H1 (cell line): ENCODE data around the gene MALSU1. TPM values are rescaled to one million over a fixed set of nuclear protein-coding genes. Genes with fewer than 3 reads are reported as not detected.

ENCODE experiments used
- CTCF ChIA-PET: fragments of 300-600 bp; sonication (Branson Sonifier 250); formaldehyde crosslinking; loops from one replicate; lab custom pipeline; 2021; ENCODE audit not compliant: partially characterized antibody; lab: Charles Lee
- POLR2A ChIA-PET: fragments of 300-600 bp; sonication (Branson Sonifier 250); formaldehyde crosslinking; loops from one replicate; lab custom pipeline; 2021; ENCODE audit warnings: inconsistent platforms; ENCODE audit not compliant: partially characterized antibody; lab: Charles Lee
- DNase-seq, 2 experiments: peaks; one replicate each; pipeline versions ENCODE4 v3.0.0 to v3.0.0-alpha.2; 2010 to 2022; ENCODE audit warnings: low spot score in 2 of 2, low read depth in 1 of 2, mixed read lengths in 1 of 2
- FAIRE-seq: peaks from 2 replicates; lab custom pipeline; 2011; peaks lifted over from hg19 to GRCh38; lab: Jason Lieb, UNC
- H2AFZ ChIP-seq: 2 replicates; pipeline ENCODE4 v1.8.1; 2012; ENCODE audit warnings: low read length, inconsistent platforms
- H2AK5ac ChIP-seq: 2 replicates; pipeline ENCODE4 v1.6.1; 2013; ENCODE audit warnings: low read depth, low read length
- H2BK120ac ChIP-seq: replicated peaks from 2 replicates; pipeline ENCODE3; 2013; ENCODE audit warnings: low read depth, low read length, inconsistent platforms
- H2BK12ac ChIP-seq: 2 replicates; pipeline ENCODE4 v1.6.1; 2013; ENCODE audit warnings: low read depth, low read length
- H2BK15ac ChIP-seq: 2 replicates; pipeline ENCODE4 v1.6.1; 2013; ENCODE audit warnings: low read length
- H2BK20ac ChIP-seq: 2 replicates; pipeline ENCODE4 v1.6.1; 2013; ENCODE audit warnings: low read length
- H2BK5ac ChIP-seq: 2 replicates; pipeline ENCODE4 v1.6.1; 2013; ENCODE audit warnings: low read depth, low read length
- H3K14ac ChIP-seq: 2 replicates; pipeline ENCODE4 v1.6.1; 2013; ENCODE audit warnings: inconsistent platforms; ENCODE audit not compliant: insufficient read length
- H3K18ac ChIP-seq: 2 replicates; pipeline ENCODE4 v1.6.1; 2013; ENCODE audit warnings: low read length; ENCODE audit errors: extremely low read depth
- H3K23ac ChIP-seq: 2 replicates; pipeline ENCODE4 v1.6.1; 2013; ENCODE audit warnings: inconsistent platforms; ENCODE audit not compliant: insufficient read length
- H3K23me2 ChIP-seq: 2 replicates; pipeline ENCODE4 v1.6.1; 2013; ENCODE audit warnings: low read depth, low read length
- H3K27ac ChIP-seq: 2 replicates; pipeline ENCODE4 v1.6.1; 2011; ENCODE audit warnings: low read depth, low read length, inconsistent platforms
- H3K27me3 ChIP-seq, 4 experiments: replicated peaks in 1 of 4; 1 replicate in 1 of 4; 2 replicates in 3 of 4; pipeline versions ENCODE4 v1.6.1 to v1.8.1; 2011 to 2013; ENCODE audit warnings: low read length in 3 of 4, mild to moderate bottlenecking in 3 of 4, inconsistent platforms in 2 of 4, mixed read lengths in 2 of 4, moderate library complexity in 1 of 4; ENCODE audit not compliant: control insufficient read depth in 3 of 4, insufficient read depth in 3 of 4; ENCODE audit errors: extremely low read depth in 1 of 4
- H3K36me3 ChIP-seq, 4 experiments: 2 replicates each; pipeline versions ENCODE4 v1.6.1 to v1.8.1; 2011 to 2013; ENCODE audit warnings: mild to moderate bottlenecking in 4 of 4, low read length in 3 of 4, moderate library complexity in 2 of 4, control low read depth in 1 of 4, inconsistent platforms in 1 of 4; ENCODE audit not compliant: insufficient read depth in 4 of 4, control insufficient read depth in 2 of 4
- H3K4ac ChIP-seq: replicated peaks from 2 replicates; pipeline ENCODE3; 2013; ENCODE audit warnings: low read length, low read depth, mixed read lengths, inconsistent platforms; ENCODE audit not compliant: insufficient read length
- H3K4me1 ChIP-seq, 4 experiments: replicated peaks in 1 of 4; 1 replicate in 1 of 4; 2 replicates in 3 of 4; pipeline versions ENCODE4 v1.6.1 to v1.8.1; 2011 to 2013; ENCODE audit warnings: low read length in 3 of 4, inconsistent platforms in 2 of 4, mixed read lengths in 1 of 4; ENCODE audit not compliant: insufficient read depth in 4 of 4, control insufficient read depth in 3 of 4
- H3K4me2 ChIP-seq, 2 experiments: 2 replicates each; pipeline versions ENCODE4 v1.6.1 to v1.8.1; 2011 to 2013; ENCODE audit warnings: low read depth in 2 of 2, low read length in 2 of 2, control low read depth in 1 of 2, inconsistent platforms in 1 of 2, mild to moderate bottlenecking in 1 of 2; ENCODE audit not compliant: insufficient read depth in 1 of 2
- H3K4me3 ChIP-seq, 4 experiments: fragments of 200-600, 300-600 bp in 1 of 4; sonication (generic), shearing (Covaris generic), sonication (Bioruptor Twin) in 1 of 4; 2 replicates each; pipeline versions ENCODE4 v1.5.1 to v1.8.1; 2011 to 2016; ENCODE audit warnings: low read length in 4 of 4, low read depth in 3 of 4, control low read depth in 2 of 4, inconsistent platforms in 2 of 4, mild to moderate bottlenecking in 2 of 4, mixed read lengths in 1 of 4, moderate library complexity in 1 of 4; ENCODE audit not compliant: insufficient read depth in 2 of 4; ENCODE audit errors: extremely low read depth in 1 of 4
- H3K56ac ChIP-seq: replicated peaks from 2 replicates; pipeline ENCODE3; 2013; ENCODE audit warnings: low read depth, mild to moderate bottlenecking, mixed read lengths, low read length, inconsistent platforms; ENCODE audit not compliant: insufficient read length
- H3K79me1 ChIP-seq: 2 replicates; pipeline ENCODE4 v1.6.1; 2013; ENCODE audit warnings: low read depth, low read length, control low read depth
- H3K79me2 ChIP-seq, 2 experiments: 2 replicates each; pipeline versions ENCODE4 v1.6.1 to v1.8.1; 2012 to 2013; ENCODE audit warnings: low read length in 2 of 2, mild to moderate bottlenecking in 2 of 2, inconsistent platforms in 1 of 2; ENCODE audit not compliant: insufficient read depth in 2 of 2, control insufficient read depth in 1 of 2
- H3K9ac ChIP-seq, 4 experiments: replicated peaks in 1 of 4; 1 replicate in 1 of 4; 2 replicates in 3 of 4; pipeline versions ENCODE4 v1.6.1 to v1.8.1; 2011 to 2013; ENCODE audit warnings: low read depth in 3 of 4, low read length in 3 of 4, control low read depth in 2 of 4, mild to moderate bottlenecking in 2 of 4, moderate library complexity in 2 of 4, inconsistent platforms in 1 of 4; ENCODE audit errors: extremely low read depth in 1 of 4
- H3K9me3 ChIP-seq, 2 experiments: 2 replicates each; pipeline versions ENCODE4 v1.6.1 to v1.8.1; 2012 to 2013; ENCODE audit warnings: mild to moderate bottlenecking in 2 of 2, moderate library complexity in 2 of 2, control low read depth in 1 of 2, inconsistent platforms in 1 of 2, low read depth in 1 of 2, low read length in 1 of 2, mixed read lengths in 1 of 2; ENCODE audit not compliant: insufficient read depth in 2 of 2
- H4K20me1 ChIP-seq, 2 experiments: replicated peaks in 1 of 2; 2 replicates each; pipeline versions ENCODE3 to v1.8.1; 2011 to 2013; ENCODE audit warnings: inconsistent platforms in 2 of 2, low read length in 2 of 2, mild to moderate bottlenecking in 1 of 2; ENCODE audit not compliant: insufficient read depth in 2 of 2, control insufficient read depth in 1 of 2
- H4K5ac ChIP-seq: 2 replicates; pipeline ENCODE4 v1.6.1; 2013; ENCODE audit warnings: low read length, low read depth, mixed read lengths, inconsistent platforms; ENCODE audit not compliant: insufficient read length
- H4K8ac ChIP-seq: 2 replicates; pipeline ENCODE4 v1.8.0; 2013; ENCODE audit warnings: mild to moderate bottlenecking, moderate library complexity, low read length, inconsistent platforms; ENCODE audit not compliant: insufficient read depth; ENCODE audit errors: extremely low read depth
- H4K91ac ChIP-seq: replicated peaks from 2 replicates; pipeline ENCODE3; 2013; ENCODE audit warnings: low read length, mixed read lengths, inconsistent platforms; ENCODE audit not compliant: insufficient read length
- CBX5 ChIP-seq: fragments of 300-800, 300-1000 bp; sonication (generic); IDR thresholded peaks from 2 replicates; pipeline ENCODE4 v1.7.1; 2016; ENCODE audit warnings: antibody characterized with exemption, low read length, low read depth
- CBX8 ChIP-seq: fragments of 300-800, 300-1000 bp; sonication (generic); IDR thresholded peaks from 2 replicates; pipeline ENCODE4 v1.7.1; 2016; ENCODE audit warnings: low read depth, low read length, borderline replicate concordance
- CEBPB ChIP-seq: IDR thresholded peaks from 2 replicates; pipeline ENCODE4 v1.6.1; 2012; ENCODE audit warnings: low read depth, low read length
- GTF2F1 ChIP-seq: IDR thresholded peaks from 2 replicates; pipeline ENCODE4 v1.6.1; 2012; ENCODE audit warnings: low read depth, low read length, improper control_type of control experiment, borderline replicate concordance
- KDM1A ChIP-seq: fragments of 200-600, 300-600 bp; sonication (generic); IDR thresholded peaks from 2 replicates; pipeline ENCODE4 v1.7.1; 2016; ENCODE audit warnings: mild to moderate bottlenecking, low read length, borderline replicate concordance
- POLR2AphosphoS5 ChIP-seq: IDR thresholded peaks from 2 replicates; pipeline ENCODE4 v1.6.1; 2011; ENCODE audit warnings: low read depth, low read length
- SP1 ChIP-seq: IDR thresholded peaks from 2 replicates; pipeline ENCODE4 v1.6.1; 2011; ENCODE audit warnings: low read depth, low read length
- ZNF274 ChIP-seq: IDR thresholded peaks from 2 replicates; pipeline ENCODE4 v1.7.0; 2012; ENCODE audit warnings: low read length, borderline replicate concordance; ENCODE audit errors: extremely low read depth
- WGBS, 2 experiments: shearing (Covaris generic) in 1 of 2; methylation state at CpG; one replicate each; pipeline versions ENCODE4 v1.1.6 to v1.1.7; 2013 to 2015; ENCODE audit warnings: low lambda C conversion rate in 2 of 2, mixed read lengths in 2 of 2, inconsistent platforms in 1 of 2, low coverage in 1 of 2, missing lambda C conversion rate in 1 of 2; ENCODE audit not compliant: insufficient replicate concordance in 2 of 2, insufficient coverage in 1 of 2, insufficient read length in 1 of 2; ENCODE audit errors: extremely low coverage in 1 of 2, missing lambda C conversion rate in 1 of 2; 5-methylcytosine and 5-hydroxymethylcytosine counted together
- polyA plus RNA-seq, 7 experiments: library from polyadenylated mRNA; depleted of rRNA in 3 of 7; stranded (reverse) in 5 of 7; unstranded in 2 of 7; fragments of >200 nt in 5 of 7; fragments of 200-250 nt in 2 of 7; gene quantifications; 1 replicate in 5 of 7; 2 replicates in 1 of 7; 4 replicates in 1 of 7; pipeline versions ENCODE4 v1.2.1 to v1.2.3, GENCODE V29; 2011 to 2013; ENCODE audit warnings: missing spikeins in 2 of 7, mixed read lengths in 2 of 7
- total RNA-seq: library from RNA; stranded (reverse); fragmentation: NEBNext Ultra II Directional; extraction: Animal tissue kit (Norgen Biotek cat#: 25700); gene quantifications from 2 replicates; pipeline ENCODE4 v1.2.1, GENCODE V29; 2021
- TF ChIP-seq, protein P1 (sequence below): IDR thresholded peaks from 2 replicates; pipeline ENCODE4 v1.6.1; 2012; ENCODE audit warnings: low read length, inconsistent platforms

MALSU1 gene
- total and polyA plus RNA-seq, 2 of the 8 experiments (the other 6 are each of a cell fraction or from before 2014, with no cell fraction given) = 73.5 to 84.0 TPM

DNA sequence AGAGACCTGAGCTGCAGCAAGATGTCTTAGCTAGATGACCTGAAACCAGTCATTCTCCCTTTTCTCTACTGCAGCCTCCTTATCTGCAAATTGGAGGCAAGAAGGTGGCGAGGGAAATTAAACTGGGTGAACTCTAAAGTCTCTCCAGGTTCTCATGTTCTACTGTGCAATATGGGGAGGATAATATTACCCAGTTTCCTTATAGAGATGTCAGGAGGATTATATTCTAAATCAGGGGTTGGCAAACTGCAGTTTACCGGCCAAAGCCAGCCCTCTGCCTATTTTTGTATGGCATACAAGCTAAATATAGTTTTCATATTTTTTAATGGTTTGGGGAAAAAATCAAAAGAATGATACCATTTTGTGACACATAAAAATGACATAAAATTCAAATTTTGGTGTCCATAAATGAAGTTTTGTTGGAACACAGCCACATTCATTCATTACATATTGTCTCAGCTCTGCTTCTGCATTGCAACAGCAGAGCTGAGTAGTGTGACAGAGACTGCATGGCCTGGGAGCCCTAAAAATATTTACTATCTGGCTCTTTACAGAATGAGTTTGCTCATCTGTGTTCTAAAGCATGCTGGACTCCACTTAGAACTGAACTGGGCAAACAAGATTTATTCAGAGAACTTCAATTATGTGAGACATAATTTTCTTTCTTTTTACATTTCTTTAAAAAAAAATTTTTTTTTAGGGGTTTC lies 19.2 kb upstream of the MALSU1 start:
- Histone ChIP-seq H3K4me1 (no peaks in the 10 kb centered on the region), H3K27me3 (no peaks in the 10 kb centered on the region), H3K4me3 (no peak overlapping the region), H2BK5ac (no peak overlapping the region), H3K9me3 (no peaks in the 10 kb centered on the region), H4K8ac (no peak overlapping the region), H3K9ac (no peak overlapping the region), H3K79me2 (no peaks in the 10 kb centered on the region), H3K79me1 (no peaks in the 10 kb centered on the region), H2BK12ac (no peak overlapping the region), H4K91ac (no peak overlapping the region), H3K56ac (no peak overlapping the region), H2BK20ac (no peak overlapping the region), H2AFZ (no peak overlapping the region), H3K23me2 (no peaks in the 10 kb centered on the region), H3K27ac (no peak overlapping the region), H3K18ac (no peak overlapping the region), H2BK15ac (no peak overlapping the region), H4K20me1 (no peaks in the 10 kb centered on the region), H2BK120ac (no peak overlapping the region), H3K14ac (no peak overlapping the region), H2AK5ac (no peak overlapping the region), H3K4ac (no peak overlapping the region), H4K5ac (no peak overlapping the region), H3K36me3 (no peaks in the 10 kb centered on the region), H3K23ac (no peak overlapping the region), H3K4me2 (no peak overlapping the region)
- DNase-seq (no peak), FAIRE-seq (no peak)
- ChIA-PET CTCF (interaction anchor here (1.0 to 14.1 kb wide), 4 partner anchors 15 to 117 kb away, joined by 3 to 241 read pairs (median 7); no protein-coding TSS in a partner anchor), POLR2A (interaction anchor here (0.9 to 1.3 kb wide), 3 partner anchors 22 to 251 kb away, joined by 3 read pairs; no protein-coding TSS in a partner anchor)
- WGBS, 2 experiments = 86% methylated on average over 2 of the region's 2 CpGs; no CpG with 5 or more reads in 1 of the 2 experiments
- TF ChIP-seq GTF2F1 (no peak), CBX8 (no peak), KDM1A (no peak), ZNF274 (no peak), POLR2AphosphoS5 (no peak), SP1 (no peak), CEBPB (no peak), CBX5 (no peak)
- TF ChIP-seq, protein P1, sequence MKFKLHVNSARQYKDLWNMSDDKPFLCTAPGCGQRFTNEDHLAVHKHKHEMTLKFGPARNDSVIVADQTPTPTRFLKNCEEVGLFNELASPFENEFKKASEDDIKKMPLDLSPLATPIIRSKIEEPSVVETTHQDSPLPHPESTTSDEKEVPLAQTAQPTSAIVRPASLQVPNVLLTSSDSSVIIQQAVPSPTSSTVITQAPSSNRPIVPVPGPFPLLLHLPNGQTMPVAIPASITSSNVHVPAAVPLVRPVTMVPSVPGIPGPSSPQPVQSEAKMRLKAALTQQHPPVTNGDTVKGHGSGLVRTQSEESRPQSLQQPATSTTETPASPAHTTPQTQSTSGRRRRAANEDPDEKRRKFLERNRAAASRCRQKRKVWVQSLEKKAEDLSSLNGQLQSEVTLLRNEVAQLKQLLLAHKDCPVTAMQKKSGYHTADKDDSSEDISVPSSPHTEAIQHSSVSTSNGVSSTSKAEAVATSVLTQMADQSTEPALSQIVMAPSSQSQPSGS = no peak
